GM15510 (cell line): ENCODE data around the gene ARID3A.

Source experiments
- POLR2A ChIP-seq: IDR thresholded peaks from 3 replicates; pipeline ENCODE4 v1.6.1; 2011; ENCODE audit warnings: borderline replicate concordance; ENCODE audit not compliant: insufficient read length; ENCODE audit errors: extremely low read depth

The ARID3A gene

DNA sequence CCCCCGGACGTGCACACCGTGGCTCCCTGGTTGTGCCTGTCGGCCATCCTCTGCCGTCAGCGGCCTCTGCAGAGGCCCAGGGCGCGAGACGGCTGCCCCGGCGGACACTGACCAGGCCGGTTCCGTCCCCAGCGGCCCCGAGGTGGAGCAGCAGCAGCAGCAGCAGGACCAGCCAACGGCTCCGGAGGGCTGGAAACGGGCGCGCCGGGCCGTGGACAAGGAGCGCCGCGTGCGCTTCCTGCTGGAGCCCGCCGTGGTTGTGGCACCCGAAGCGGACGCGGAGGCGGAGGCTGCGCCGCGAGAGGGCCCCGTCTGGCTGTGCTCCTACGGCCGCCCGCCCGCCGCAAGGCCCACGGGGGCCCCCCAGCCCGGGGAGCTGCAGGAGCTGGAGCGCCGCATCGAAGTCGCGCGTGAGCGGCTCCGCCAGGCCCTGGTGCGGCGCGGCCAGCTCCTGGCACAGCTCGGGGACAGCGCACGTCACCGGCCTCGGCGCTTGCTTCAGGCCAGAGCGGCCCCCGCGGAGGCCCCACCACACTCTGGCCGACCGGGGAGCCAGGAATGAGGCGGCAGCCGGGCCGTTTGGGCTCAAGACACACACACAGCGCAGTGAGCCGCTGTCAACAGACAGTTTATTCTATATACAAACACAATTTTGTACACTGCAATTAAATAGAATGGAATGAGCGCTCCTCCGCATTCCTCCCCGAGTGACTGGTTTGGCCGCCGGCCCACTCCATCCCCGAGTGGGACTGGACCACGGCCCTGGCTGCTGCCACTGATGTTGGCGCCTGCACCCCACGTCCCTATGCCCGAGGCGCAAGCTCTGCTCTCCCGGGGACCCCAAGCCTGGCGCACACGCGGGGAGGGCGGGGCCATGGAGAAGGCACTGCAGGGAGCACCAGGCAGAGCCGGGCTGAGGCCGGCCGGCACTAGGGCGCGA, 83.5 kb downstream of the ARID3A start:
- no peak for TF ChIP-seq POLR2A

GRCh38 chr19:1009981-1010538, 84.2 kb downstream of the ARID3A start:
- no peak for TF ChIP-seq POLR2A

GRCh38 chr19:1010586-1011510, 85.0 kb downstream of the ARID3A start:
- no peak for TF ChIP-seq POLR2A

- TF ChIP-seq POLR2A, result no peak
Observed at GRCh38 chr19:1011831-1012333, 86.0 kb downstream of the ARID3A start.

DNA sequence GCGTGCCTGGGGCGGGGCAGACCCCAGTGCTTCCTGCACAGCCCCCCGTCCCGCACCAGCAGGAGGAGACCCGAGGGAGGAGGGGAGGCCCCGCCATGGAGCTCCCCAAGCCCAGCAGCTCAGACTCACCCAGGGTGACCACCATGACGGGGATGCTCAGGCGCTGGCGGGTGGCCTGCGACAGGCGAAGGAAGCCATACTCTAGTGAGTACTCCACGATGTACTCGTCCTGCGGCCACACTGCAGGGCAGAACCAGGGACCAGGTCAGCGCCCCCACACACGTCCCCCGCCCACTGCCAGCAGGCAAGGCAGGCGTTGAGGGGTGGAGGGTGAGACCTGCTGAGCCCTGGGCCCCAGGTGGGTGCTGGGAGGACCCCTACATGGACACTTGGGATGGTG, 86.5 kb downstream of the ARID3A start:
- no peak for TF ChIP-seq POLR2A

DNA sequence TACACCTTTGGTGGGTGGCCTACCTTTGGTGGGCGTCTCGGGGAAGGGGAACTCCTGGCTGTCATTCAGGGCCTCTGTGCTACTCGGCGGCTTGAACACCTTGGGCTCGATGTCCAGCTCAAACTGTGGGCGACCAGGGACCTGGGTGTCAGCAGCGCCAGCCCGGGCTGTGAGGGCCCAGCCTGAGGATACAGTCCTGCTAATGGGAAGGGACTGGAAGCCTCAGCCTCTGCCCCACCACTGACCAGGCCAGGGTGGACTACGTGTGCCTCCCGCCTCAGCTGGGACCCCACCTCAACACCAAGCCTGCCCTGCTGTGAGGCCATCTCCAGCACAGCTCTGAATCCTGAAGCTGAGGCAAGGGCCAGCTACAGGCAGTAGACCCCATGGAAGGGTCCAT, 87.4 kb downstream of the ARID3A start:
- TF ChIP-seq POLR2A, result no peak

- TF ChIP-seq POLR2A, result no peak
Observed at GRCh38 chr19:1014161-1015060, 88.6 kb downstream of the ARID3A start.

DNA sequence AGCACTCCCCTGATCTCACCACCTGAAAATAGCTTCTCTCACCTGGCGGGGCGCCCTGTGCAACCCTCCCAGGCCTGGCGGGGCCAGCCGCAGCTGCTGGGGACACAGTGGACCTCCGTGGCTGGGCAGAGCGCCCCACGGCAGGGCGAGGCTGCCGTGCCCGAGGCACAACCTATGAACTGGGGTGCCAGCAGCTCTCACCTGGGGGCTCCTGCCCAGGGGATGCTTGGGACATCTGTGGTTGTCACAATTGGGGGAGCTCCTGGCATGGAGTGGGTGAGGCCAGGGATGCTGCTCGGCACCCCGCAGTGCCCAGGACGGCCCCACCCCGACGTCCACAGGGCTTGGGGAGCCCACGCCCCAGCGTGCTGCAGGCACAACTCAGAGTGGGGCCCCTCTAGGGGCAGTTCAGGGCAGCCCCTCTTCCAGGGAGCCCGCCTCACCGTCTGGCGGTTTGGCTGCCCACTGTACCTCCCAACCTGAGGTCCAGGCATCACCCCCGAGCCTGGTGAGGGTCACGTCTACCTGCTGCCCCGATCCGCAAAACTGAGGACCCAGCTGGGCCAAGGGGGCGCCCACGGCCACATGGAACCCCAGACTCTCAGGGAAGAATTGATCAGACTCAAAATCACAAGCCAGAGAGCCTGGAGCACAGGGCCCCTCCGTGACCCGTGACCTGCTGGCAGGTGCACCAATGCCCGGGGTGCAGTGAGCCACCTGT, 89.4 kb downstream of the ARID3A start:
- TF ChIP-seq POLR2A, result no peak

DNA sequence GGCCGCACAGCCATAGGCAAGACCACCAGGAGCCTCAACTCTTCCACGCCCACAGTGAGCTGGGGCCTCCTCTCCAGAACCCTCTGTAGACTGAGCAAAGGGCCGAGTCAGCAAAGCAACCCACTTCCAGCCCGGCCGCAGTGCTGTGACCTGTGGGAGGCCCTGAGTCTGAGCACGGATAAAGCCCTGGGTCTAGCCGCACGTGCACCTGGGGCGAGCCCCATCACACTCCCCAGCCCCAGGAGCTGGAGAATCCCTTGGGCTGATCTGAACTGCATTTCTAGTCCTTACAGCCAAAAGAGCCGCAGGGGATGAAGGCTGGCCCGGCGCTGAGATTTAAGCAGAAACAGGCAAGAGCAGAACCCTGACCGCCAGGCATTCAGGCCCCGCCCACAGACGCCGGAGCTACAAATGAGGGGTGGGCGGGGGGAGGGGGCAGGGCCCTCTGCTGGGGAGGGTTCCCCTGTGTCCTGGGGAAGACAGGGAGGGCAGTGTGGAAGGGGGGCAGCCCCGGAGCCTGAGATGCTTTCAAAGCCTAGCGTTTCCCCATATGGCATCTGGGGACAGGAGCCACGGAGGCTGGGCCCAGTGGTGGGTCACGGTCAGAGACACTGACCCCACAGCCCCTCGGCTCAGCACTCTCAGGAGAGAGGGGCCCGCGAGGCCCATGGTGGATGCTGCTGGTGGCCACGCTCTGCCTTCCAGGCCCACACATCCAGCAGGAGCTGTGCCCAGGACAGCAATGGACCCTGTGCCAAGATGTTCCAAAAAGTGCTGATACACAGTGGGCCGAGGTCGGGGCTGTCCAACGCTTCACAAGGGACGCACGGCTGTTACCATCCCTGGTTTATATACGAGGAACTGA, 90.2 kb downstream of the ARID3A start:
- TF ChIP-seq POLR2A, result no peak

DNA sequence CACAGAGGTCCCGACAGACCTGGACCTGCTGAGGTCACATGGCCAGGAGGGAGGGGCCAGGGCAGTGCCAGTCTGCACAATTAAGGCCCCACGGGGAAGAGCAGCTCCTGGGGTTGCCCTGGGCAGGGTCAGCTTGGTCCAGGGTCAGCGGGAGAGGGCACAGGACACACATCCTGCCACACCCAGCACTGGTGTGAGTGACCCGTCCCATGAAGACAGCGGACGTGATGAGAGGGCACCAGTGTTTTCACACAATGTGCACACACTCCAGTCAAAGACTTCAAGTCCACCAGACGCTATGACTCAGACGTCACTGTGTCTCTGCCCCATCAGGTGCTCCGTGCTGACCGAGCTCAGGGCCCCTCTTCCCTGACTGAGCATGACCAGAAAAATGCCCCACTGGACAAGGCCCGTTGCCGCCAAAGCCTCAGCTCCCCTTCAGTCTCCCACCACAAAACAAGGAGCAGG, 90.8 kb downstream of the ARID3A start:
- no peak for TF ChIP-seq POLR2A

DNA sequence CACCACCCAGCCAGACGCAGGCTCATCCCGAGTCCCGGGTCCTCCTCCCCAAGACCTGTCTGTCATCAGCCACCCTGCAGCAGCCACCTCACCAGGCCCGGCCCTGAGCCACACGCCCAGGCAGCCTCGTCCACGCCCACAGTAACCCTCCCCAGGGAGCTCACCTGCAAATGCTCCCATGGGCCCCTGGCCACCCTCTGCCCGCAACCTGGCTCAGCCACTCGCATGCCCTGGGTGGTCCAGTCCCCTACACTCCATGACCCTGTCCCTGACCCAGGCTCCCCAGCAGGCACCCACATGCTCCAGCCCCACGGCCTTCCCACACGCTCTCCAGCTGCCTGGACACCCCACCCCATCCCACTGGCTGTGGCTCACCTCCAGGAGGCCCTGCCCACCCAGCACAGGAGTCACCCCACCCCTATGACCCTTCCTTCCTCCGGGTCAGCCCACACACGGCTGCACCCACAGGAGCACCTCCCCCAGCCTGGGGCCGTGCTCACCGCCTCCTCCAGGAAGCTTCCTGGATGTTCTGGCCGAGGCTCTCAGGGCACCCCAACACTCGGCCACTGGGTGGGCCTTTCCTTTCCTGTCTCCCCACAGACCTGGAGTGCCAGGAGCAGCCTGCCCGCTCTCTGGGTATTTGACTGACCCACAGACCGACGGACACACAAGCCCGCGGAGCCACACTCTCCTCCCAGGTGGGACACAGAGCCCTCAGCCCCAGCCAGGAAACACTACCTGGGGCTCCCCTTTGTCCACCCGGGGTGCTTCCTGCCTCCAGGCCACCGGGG, 91.5 kb downstream of the ARID3A start:
- TF ChIP-seq POLR2A, result no peak
